ENCODE data around the gene AAGAB.

AAGAB gene

DNA sequence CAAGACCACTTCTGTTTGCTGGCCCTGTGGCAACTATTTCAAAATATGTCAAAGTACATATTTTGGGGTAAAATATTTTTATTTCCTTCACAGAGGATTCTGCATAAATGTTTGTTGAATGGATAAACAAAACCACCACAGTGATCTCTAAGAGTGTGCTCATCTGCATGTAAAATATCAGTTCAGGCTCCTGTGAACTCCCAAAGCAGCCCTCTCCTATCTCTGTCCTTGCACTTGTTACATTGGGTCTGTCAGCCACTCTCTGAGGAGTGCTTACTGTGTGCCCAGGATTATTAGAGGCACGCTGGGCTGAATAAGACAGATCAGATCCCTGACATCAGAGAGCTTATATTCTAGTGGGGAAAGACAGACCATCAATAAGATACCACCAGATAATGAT, 27.3 kb upstream of the AAGAB start:
- TF ChIP-seq CTCF (IDR thresholded peaks at IDR 0.05), result no peak

DNA sequence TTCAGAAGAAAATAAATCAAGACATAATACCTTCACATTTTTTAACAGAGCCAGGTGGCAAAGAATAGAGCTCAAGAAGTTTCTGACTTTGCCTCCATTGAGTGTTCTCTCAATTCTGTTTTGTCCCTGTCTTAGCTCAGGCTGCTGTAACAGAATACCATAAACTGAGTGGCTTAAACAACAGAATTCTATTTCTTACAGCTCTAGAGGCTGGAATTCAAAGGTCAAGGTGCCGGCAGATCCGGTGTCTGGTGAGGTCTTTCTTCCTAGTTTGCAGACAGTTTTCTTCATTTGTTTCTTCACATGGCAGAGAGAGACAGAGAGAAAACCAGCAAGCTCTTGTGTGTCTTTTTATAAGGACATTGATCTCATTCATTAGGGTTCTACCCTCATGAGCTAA, 25.8 kb upstream of the AAGAB start:
- TF ChIP-seq CTCF (IDR thresholded peaks at IDR 0.05), result no peak

DNA sequence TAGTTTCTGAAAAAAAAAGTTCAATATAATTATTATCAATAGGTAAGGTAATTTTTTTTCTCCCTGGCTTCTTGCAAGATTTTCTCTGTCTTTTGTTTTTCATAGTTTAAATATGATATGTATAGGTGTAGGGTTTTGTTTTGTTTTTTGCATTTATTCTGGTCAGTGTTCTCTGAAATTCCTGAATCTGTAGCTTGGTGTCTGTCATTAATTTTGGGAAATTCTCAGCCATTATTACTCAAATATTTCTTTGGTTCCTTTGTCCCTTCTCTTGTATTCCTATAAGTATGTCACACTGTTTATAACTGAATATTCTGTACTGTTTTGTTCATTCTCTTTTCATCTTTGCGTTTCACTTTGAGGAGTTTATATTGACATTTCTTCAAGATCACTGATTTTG, 22.2 kb upstream of the AAGAB start:
- no peak for TF ChIP-seq CTCF (IDR thresholded peaks at IDR 0.05)

GRCh38 chr15:67274236-67274635, 19.8 kb upstream of the AAGAB start:
- TF ChIP-seq CTCF (IDR thresholded peaks at IDR 0.05), result no peak

DNA sequence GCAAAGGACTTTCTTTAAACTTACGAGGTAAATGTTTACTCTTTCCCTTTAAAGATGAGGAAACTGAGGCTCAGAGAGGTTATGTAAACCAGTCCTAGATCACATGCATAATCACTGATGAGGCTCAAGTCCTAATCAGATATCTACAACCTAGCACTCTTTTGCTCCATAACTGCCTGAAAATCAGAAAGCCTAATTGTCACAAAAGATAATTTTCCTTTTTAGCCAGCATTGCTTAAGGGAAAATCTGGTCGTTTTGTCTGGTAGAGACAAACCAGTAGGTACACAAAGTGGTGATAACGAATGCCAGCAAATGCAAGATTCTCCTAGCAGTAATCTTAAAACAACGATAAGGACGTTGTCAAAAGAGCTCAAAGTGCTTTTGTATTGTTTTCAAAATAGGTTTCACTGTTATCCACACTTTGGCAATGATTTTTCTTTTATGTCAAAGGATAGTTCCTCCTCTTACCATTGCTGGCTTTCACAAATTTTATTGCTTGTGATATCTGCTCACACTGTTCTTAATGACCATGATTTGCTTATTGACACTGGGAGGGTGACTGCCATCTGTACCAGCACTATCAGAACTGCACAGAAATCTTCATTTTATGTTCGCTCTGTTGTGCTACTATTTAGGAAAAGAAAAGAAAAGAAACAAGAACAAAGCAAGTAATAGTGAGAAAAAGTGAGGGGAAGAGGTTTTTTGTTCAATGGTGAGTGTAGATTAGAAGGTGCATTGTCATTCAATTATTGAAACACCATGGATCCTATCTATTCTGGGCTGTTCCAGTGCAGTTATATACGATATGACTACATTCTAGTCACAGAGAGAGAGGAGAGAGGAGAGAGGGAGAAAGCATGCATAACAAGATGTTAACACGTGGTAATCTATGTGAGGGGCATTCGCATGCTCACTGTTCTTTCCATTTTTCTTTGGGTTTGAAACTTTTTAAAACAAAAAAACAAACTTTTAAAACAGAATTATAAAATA, 13.8 kb upstream of the AAGAB start:
- TF ChIP-seq CTCF (IDR thresholded peaks at IDR 0.05), result no peak

DNA sequence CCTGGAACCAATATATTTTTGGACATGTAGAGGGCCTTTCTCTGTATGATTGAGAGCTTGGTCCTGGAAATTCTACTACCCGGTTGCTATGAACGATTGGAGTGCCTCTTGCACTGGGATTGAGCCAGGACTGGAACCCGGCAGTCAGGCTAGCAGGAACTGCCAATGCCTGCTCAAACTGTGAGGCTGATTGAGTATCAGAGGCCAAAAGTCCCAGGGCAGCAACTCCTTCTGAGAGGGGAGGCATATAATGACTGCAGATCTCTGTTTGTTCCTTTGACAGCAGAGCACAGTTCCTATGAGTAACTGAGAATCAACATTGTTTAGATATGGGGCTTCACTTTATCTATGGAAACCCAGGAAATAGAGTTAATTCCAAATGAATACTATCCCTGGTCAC, 13.0 kb upstream of the AAGAB start:
- no peak for TF ChIP-seq CTCF (IDR thresholded peaks at IDR 0.05)

GRCh38 chr15:67266870-67267269, 12.4 kb upstream of the AAGAB start:
- no peak for TF ChIP-seq CTCF (IDR thresholded peaks at IDR 0.05)

All from LNCAP (cell line).